GM12878 (cell line): Measurements from ENCODE around the gene RTN4. TPM values are rescaled to one million over a fixed set of nuclear protein-coding genes. Genes with fewer than 3 reads are reported as not detected.
"Not testable (repeated sequence)": the region's sequence is repeated elsewhere in the genome, so short reads cannot be mapped to it uniquely, and the experiment has no call there.

Source experiments
- ATAC-seq: fragments of 200-7000 bp; cut with Tn5 transposase; 3 replicates; pipeline ENCODE4 v1.9.1; 2020; ENCODE audit warnings: mild to moderate bottlenecking, moderate library complexity
- BruUV-seq: library from RNA; stranded (reverse); fragments of 400-500 nt; replicated peaks from 2 replicates; lab custom pipeline; 2021; lab: Mats Ljungman, UMichigan
- CTCF ChIA-PET: fragments of 300-600 bp; sonication (Branson Sonifier 250); formaldehyde crosslinking; extraction: SDS; loops from one replicate; lab custom pipeline; 2021; ENCODE audit warnings: inconsistent platforms; lab: Yijun Ruan, JAX
- POLR2A ChIA-PET: fragments of 350-600 bp; formaldehyde crosslinking; extraction: SDS; loops from one replicate; lab custom pipeline; 2021; ENCODE audit warnings: inconsistent platforms; lab: Charles Lee
- RAD21 ChIA-PET: fragments of 300-600 bp; sonication (Branson Sonifier 250); formaldehyde crosslinking; loops from one replicate; lab custom pipeline; 2023; ENCODE audit warnings: antibody characterized with exemption; ENCODE audit not compliant: unreplicated experiment; lab: Charles Lee
- SMC1A ChIA-PET: fragments of 300-600 bp; sonication (Branson Sonifier 250); formaldehyde crosslinking; loops from one replicate; lab custom pipeline; 2023; ENCODE audit not compliant: unreplicated experiment, uncharacterized antibody; lab: Charles Lee
- DNase-seq: peaks from one replicate; pipeline ENCODE4 v3.0.0-alpha.2; 2011; ENCODE audit warnings: low read depth, low spot score
- FAIRE-seq: peaks from 3 replicates; lab custom pipeline; 2011; peaks lifted over from hg19 to GRCh38; lab: Jason Lieb, UNC
- H2AFZ ChIP-seq: 2 replicates; pipeline ENCODE4 v1.6.0; 2011; ENCODE audit warnings: low read depth, low read length, control low read depth; ENCODE audit not compliant: control insufficient read depth
- H3K27ac ChIP-seq: 2 replicates; pipeline ENCODE4 v1.5.1; 2011; ENCODE audit warnings: control low read depth; ENCODE audit not compliant: control insufficient read depth, insufficient read depth
- H3K27me3 ChIP-seq, 2 experiments: replicated peaks in 1 of 2; 2 replicates each; pipeline versions ENCODE4 v1.6.0 to v1.6.1; 2011; ENCODE audit warnings: low read length in 1 of 2; ENCODE audit not compliant: control insufficient read depth in 2 of 2, insufficient read depth in 2 of 2
- H3K36me3 ChIP-seq, 2 experiments: 2 replicates each; pipeline ENCODE4 v1.5.1; 2011; ENCODE audit warnings: low read length in 1 of 2; ENCODE audit not compliant: control insufficient read depth in 2 of 2, insufficient read depth in 2 of 2
- H3K4me1 ChIP-seq: 2 replicates; pipeline ENCODE4 v1.6.1; 2011; ENCODE audit warnings: mild to moderate bottlenecking, low read length, moderate library complexity, mixed read lengths; ENCODE audit not compliant: control insufficient read depth, insufficient read depth
- H3K4me2 ChIP-seq: 2 replicates; pipeline ENCODE4 v1.6.0; 2011; ENCODE audit warnings: control low read depth; ENCODE audit not compliant: control insufficient read depth, insufficient read depth
- H3K4me3 ChIP-seq: fragments of 200-600 bp; sonication (generic); 2 replicates; pipeline ENCODE4 v1.5.1; 2016
- H3K79me2 ChIP-seq: 2 replicates; pipeline ENCODE4 v1.6.0; 2011; ENCODE audit warnings: low read length; ENCODE audit not compliant: control insufficient read depth, insufficient read depth
- H3K9ac ChIP-seq: 2 replicates; pipeline ENCODE4 v1.8.0; 2011; ENCODE audit warnings: low read length, control low read depth, mixed read lengths; ENCODE audit not compliant: control insufficient read depth, insufficient read depth
- H3K9me3 ChIP-seq: replicated peaks from 3 replicates; pipeline ENCODE4 v1.5.1; 2011; ENCODE audit warnings: mild to moderate bottlenecking, low read length; ENCODE audit not compliant: control insufficient read depth, insufficient read depth
- H4K20me1 ChIP-seq: 2 replicates; pipeline ENCODE4 v1.6.0; 2011; ENCODE audit not compliant: control insufficient read depth, insufficient read depth
- ATF7 ChIP-seq: fragments of 450-650 bp; IDR thresholded peaks from 2 replicates; pipeline ENCODE4 v1.6.1; 2016; ENCODE audit warnings: low read depth, mild to moderate bottlenecking
- CREM ChIP-seq: IDR thresholded peaks from 2 replicates; pipeline ENCODE4 v1.6.1; 2014; ENCODE audit warnings: antibody characterized with exemption, low read depth
- EED ChIP-seq: sonication (generic); IDR thresholded peaks from 2 replicates; pipeline ENCODE4 v1.6.1; 2016; ENCODE audit warnings: antibody characterized with exemption, low read depth
- FOXM1 ChIP-seq: IDR thresholded peaks from 2 replicates; pipeline ENCODE4 v1.6.1; 2012; ENCODE audit warnings: low read depth, mild to moderate bottlenecking, inconsistent platforms, low read length, moderate library complexity
- HDAC6 ChIP-seq: fragments of 200-600 bp; sonication (generic); IDR thresholded peaks from one replicate; pipeline ENCODE4 v1.8.0; 2017; ENCODE audit warnings: antibody characterized with exemption; ENCODE audit not compliant: unreplicated experiment
- NFIC ChIP-seq: IDR thresholded peaks from 2 replicates; pipeline ENCODE4 v1.6.1; 2012; ENCODE audit warnings: low read depth, mild to moderate bottlenecking, inconsistent platforms, low read length, moderate library complexity
- NR2C1 ChIP-seq: fragments of 450-650 bp; IDR thresholded peaks from 2 replicates; pipeline ENCODE4 v1.6.1; 2017; ENCODE audit warnings: antibody characterized with exemption, mild to moderate bottlenecking, moderate library complexity
- POLR2AphosphoS2 ChIP-seq: IDR thresholded peaks from 2 replicates; pipeline ENCODE4 v1.6.1; 2011; ENCODE audit warnings: low read depth, mild to moderate bottlenecking, low read length, improper control_type of control experiment, moderate library complexity
- SMC3 ChIP-seq: IDR thresholded peaks from 2 replicates; pipeline ENCODE4 v1.6.1; 2011; ENCODE audit warnings: low read length, improper control_type of control experiment, borderline replicate concordance
- ZNF207 ChIP-seq: fragments of 450-650 bp; IDR thresholded peaks from 2 replicates; pipeline ENCODE4 v1.6.1; 2014; ENCODE audit warnings: antibody characterized with exemption, mild to moderate bottlenecking, borderline replicate concordance
- WGBS: methylation state at CpG from one replicate; pipeline ENCODE4 v1.1.6; 2016; ENCODE audit warnings: low lambda C conversion rate; ENCODE audit not compliant: insufficient replicate concordance, insufficient coverage; ENCODE audit errors: missing lambda C conversion rate; 5-methylcytosine and 5-hydroxymethylcytosine counted together
- in situ Hi-C: fragments of 300-500 bp; cut with MboI; formaldehyde crosslinking; loops from 9 replicates; pipeline ENCODE4 v1.14.3; 2018; ENCODE audit warnings: mixed read lengths
- intact Hi-C: fragments of 100-400 bp; cut with micrococcal nuclease; formaldehyde crosslinking; loops from one replicate; pipeline ENCODE4 v1.14.2; 2022; ENCODE audit not compliant: unreplicated experiment
- polyA plus RNA-seq, 11 experiments: library from polyadenylated mRNA; depleted of rRNA in 4 of 11; unstranded in 6 of 11; stranded (reverse) in 5 of 11; fragments of >200 nt; fragmentation: Nextera tagmentation in 4 of 11; fragmentation: Illumina TruSeq in 1 of 11; extraction: Ambion mirVana in 4 of 11; extraction: Trizol in 1 of 11; gene quantifications; 1 replicate in 1 of 11; 2 replicates in 10 of 11; pipeline versions ENCODE4 v1.2.1 to v1.2.3, GENCODE V29; 2011 to 2016; ENCODE audit warnings: inconsistent platforms in 2 of 11, missing spikeins in 2 of 11, low read depth in 1 of 11
- total RNA-seq, 4 experiments: library from RNA; depleted of rRNA in 3 of 4; stranded (reverse); fragments of >200 nt in 3 of 4; fragmentation: Illumina TruSeq in 1 of 4; extraction: Trizol in 1 of 4; gene quantifications; 2 replicates each; pipeline versions ENCODE4 v1.2.1 to v1.2.3, GENCODE V29; 2013 to 2021
- TF ChIP-seq, protein P1 (sequence below): IDR thresholded peaks from 2 replicates; pipeline ENCODE4 v1.6.1; 2011; ENCODE audit warnings: mild to moderate bottlenecking, low read depth, low read length, moderate library complexity; ENCODE audit not compliant: insufficient replicate concordance
- TF ChIP-seq, protein P2 (sequence below): fragments of 450-650 bp; IDR thresholded peaks from 2 replicates; pipeline ENCODE4 v1.6.1; 2017; ENCODE audit warnings: mild to moderate bottlenecking, low read depth, inconsistent platforms; ENCODE audit not compliant: poor library complexity, severe bottlenecking

RTN4 gene
- total and polyA plus RNA-seq, 10 of the 15 experiments (the other 5 are each of a cell fraction or from before 2014, with no cell fraction given), result 56.0 to 133 (median 83.3) TPM

GRCh38 chr2:55054106-55054875 lies 4.0 kb upstream of the RTN4 start (continued):
- TF ChIP-seq POLR2AphosphoS2, result no peak
- no peak for TF ChIP-seq SMC3
- peak; percentile 50; the same call in 1 of the 2 replicates for TF ChIP-seq CREM
- TF ChIP-seq, protein P1, sequence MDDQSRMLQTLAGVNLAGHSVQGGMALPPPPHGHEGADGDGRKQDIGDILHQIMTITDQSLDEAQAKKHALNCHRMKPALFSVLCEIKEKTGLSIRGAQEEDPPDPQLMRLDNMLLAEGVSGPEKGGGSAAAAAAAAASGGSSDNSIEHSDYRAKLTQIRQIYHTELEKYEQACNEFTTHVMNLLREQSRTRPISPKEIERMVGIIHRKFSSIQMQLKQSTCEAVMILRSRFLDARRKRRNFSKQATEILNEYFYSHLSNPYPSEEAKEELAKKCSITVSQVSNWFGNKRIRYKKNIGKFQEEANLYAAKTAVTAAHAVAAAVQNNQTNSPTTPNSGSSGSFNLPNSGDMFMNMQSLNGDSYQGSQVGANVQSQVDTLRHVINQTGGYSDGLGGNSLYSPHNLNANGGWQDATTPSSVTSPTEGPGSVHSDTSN, result no peak
- peak; percentile 63; the same call in 1 of the 2 replicates for TF ChIP-seq NFIC
- no peak for TF ChIP-seq ZNF207
- TF ChIP-seq FOXM1, result peak; percentile 28; the same call in 1 of the 2 replicates
- peak; percentile 20; the same call in 1 of the 2 replicates for TF ChIP-seq ATF7
- TF ChIP-seq HDAC6, result no peak
- TF ChIP-seq EED, result 0 out of 2 replicates have a peak, but pooled peaks have one; percentile 42
- TF ChIP-seq NR2C1, result peak; percentile 76
- TF ChIP-seq, protein P2, sequence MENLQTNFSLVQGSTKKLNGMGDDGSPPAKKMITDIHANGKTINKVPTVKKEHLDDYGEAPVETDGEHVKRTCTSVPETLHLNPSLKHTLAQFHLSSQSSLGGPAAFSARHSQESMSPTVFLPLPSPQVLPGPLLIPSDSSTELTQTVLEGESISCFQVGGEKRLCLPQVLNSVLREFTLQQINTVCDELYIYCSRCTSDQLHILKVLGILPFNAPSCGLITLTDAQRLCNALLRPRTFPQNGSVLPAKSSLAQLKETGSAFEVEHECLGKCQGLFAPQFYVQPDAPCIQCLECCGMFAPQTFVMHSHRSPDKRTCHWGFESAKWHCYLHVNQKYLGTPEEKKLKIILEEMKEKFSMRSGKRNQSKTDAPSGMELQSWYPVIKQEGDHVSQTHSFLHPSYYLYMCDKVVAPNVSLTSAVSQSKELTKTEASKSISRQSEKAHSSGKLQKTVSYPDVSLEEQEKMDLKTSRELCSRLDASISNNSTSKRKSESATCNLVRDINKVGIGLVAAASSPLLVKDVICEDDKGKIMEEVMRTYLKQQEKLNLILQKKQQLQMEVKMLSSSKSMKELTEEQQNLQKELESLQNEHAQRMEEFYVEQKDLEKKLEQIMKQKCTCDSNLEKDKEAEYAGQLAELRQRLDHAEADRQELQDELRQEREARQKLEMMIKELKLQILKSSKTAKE, result peak; percentile 25

DNA sequence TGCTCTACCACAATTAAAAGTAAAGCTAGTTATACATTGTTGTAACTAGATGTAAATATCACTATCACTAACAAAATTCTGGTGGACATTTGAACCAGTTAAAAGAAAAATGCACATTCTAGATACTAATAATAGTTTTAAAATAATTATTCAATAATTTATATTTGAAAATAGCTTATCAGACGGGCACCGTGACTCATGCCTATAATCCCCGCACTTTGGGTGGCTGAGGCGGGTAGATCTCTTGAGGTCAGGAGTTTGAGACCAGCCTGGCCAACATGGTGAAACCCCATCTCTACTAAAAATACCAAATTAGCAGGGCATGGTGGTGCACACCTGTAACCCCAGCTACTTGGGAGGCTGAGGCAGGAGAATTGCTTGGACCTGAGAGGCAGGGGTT lies 3.0 kb upstream of the RTN4 start:
- ChIA-PET POLR2A (interaction anchor here (0.7 kb wide), 2 partner anchors 14 to 50 kb away, joined by 3 read pairs; no protein-coding TSS in a partner anchor), RAD21 (interaction anchor here (0.6 to 1.6 kb wide), 9 partner anchors 19 to 153 kb away, joined by 3 to 6 read pairs (median 3); no protein-coding TSS in a partner anchor), SMC1A (interaction anchor here (0.8 to 7.5 kb wide), 9 partner anchors 23 to 153 kb away, joined by 3 to 98 read pairs (median 4); no protein-coding TSS in a partner anchor), CTCF (interaction anchor here (0.6 to 7.5 kb wide), 6 partner anchors 9 to 116 kb away, joined by 3 to 146 read pairs (median 4); no protein-coding TSS in a partner anchor)
- DNase-seq, H3K4me2 ChIP-seq, H3K27ac ChIP-seq, H3K27me3 ChIP-seq, H3K4me3 ChIP-seq, H2AFZ ChIP-seq, BruUV-seq, H3K36me3 ChIP-seq, in situ Hi-C loops, H3K9ac ChIP-seq, H3K4me1 ChIP-seq, H3K9me3 ChIP-seq, ATAC-seq, H4K20me1 ChIP-seq, FAIRE-seq: not testable (repeated sequence)
- WGBS, result 82% methylated on average over 4 of the region's 4 CpGs
- intact Hi-C loops, result loop anchor here (5.0 kb wide), 2 partner anchors 114 to 179 kb away; partner anchors contain the start of genes CLHC1 and RPS27A
- H3K79me2 ChIP-seq, result peaks cover 26% of the 10 kb centered on the region
